Neural progenitor cell (in vitro differentiated cells): ENCODE data around the gene ANO1. TPM values are rescaled to one million over a fixed set of nuclear protein-coding genes. Genes with fewer than 3 reads are reported as not detected.
A peak's percentile ranks its signal among the peaks of the same experiment; 100 is the strongest.

Experiments used
- DNase-seq: peaks from one replicate; pipeline ENCODE4 v3.0.0-alpha.2; 2016; ENCODE audit warnings: low spot score
- H2AFZ ChIP-seq: fragments of 200-600 bp; sonication (generic); replicated peaks from 2 replicates; pipeline ENCODE4 v1.6.1; 2016; ENCODE audit warnings: antibody characterized with exemption
- H3F3A ChIP-seq: fragments of 200-600 bp; sonication (generic); 2 replicates; pipeline ENCODE4 v1.6.1; 2016; ENCODE audit warnings: antibody characterized with exemption, low read depth
- H3K27ac ChIP-seq: fragments of 200-600 bp; sonication (generic); 2 replicates; pipeline ENCODE4 v1.5.1; 2016; ENCODE audit warnings: mild to moderate bottlenecking
- H3K27me3 ChIP-seq: fragments of 200-600 bp; sonication (generic); 2 replicates; pipeline ENCODE4 v1.6.1; 2016; ENCODE audit warnings: mild to moderate bottlenecking, moderate library complexity
- H3K36me3 ChIP-seq: fragments of 200-600 bp; sonication (generic); 2 replicates; pipeline ENCODE4 v1.5.1; 2016
- H3K4me1 ChIP-seq: fragments of 200-600 bp; sonication (generic); 2 replicates; pipeline ENCODE4 v1.6.1; 2016; ENCODE audit warnings: mixed run types
- H3K4me2 ChIP-seq: fragments of 200-600 bp; sonication (generic); 2 replicates; pipeline ENCODE4 v1.6.1; 2016
- H3K4me3 ChIP-seq: fragments of 200-600 bp; sonication (generic); 2 replicates; pipeline ENCODE4 v1.5.1; 2016
- H3K79me2 ChIP-seq: fragments of 200-600 bp; sonication (generic); 2 replicates; pipeline ENCODE4 v1.6.1; 2016; ENCODE audit warnings: low read depth
- H3K9ac ChIP-seq: fragments of 200-600 bp; sonication (generic); 2 replicates; pipeline ENCODE4 v1.6.1; 2016
- H3K9me3 ChIP-seq: fragments of 200-600 bp; sonication (generic); 2 replicates; pipeline ENCODE4 v1.5.1; 2016; ENCODE audit warnings: low read depth
- H4K20me1 ChIP-seq: fragments of 200-600 bp; sonication (generic); 2 replicates; pipeline ENCODE4 v1.6.1; 2016; ENCODE audit warnings: low read depth
- H3K27ac Mint-ChIP-seq: 3 replicates; pipeline ENCODE4 v1.8.0; 2021; ENCODE audit warnings: mixed read lengths
- H3K27me3 Mint-ChIP-seq: 2 replicates; pipeline ENCODE4 v1.8.0; 2022; ENCODE audit warnings: low read depth, mild to moderate bottlenecking, inconsistent platforms, moderate library complexity, mixed read lengths; ENCODE audit not compliant: insufficient read depth
- H3K36me3 Mint-ChIP-seq: 3 replicates; pipeline ENCODE4 v1.8.0; 2021; ENCODE audit warnings: mixed read lengths
- H3K4me1 Mint-ChIP-seq: 3 replicates; pipeline ENCODE4 v1.8.0; 2021; ENCODE audit warnings: mixed read lengths
- H3K4me3 Mint-ChIP-seq: 3 replicates; pipeline ENCODE4 v1.8.0; 2021; ENCODE audit warnings: mild to moderate bottlenecking, moderate library complexity, mixed read lengths
- H3K9me3 Mint-ChIP-seq: 3 replicates; pipeline ENCODE4 v1.8.0; 2020; ENCODE audit warnings: mixed read lengths
- CTCF ChIP-seq: fragments of 200-600 bp; sonication (generic); IDR thresholded peaks from 2 replicates; pipeline ENCODE4 v1.5.1; 2017; ENCODE audit warnings: antibody characterized with exemption, mild to moderate bottlenecking
- EZH2 ChIP-seq: fragments of 200-600 bp; sonication (generic); IDR thresholded peaks from 2 replicates; pipeline ENCODE4 v1.6.1; 2017; ENCODE audit warnings: antibody characterized with exemption, mild to moderate bottlenecking, moderate library complexity
- EZH2phosphoT487 ChIP-seq: fragments of 200-600 bp; sonication (generic); IDR thresholded peaks from 2 replicates; pipeline ENCODE4 v1.6.1; 2017; ENCODE audit warnings: antibody characterized with exemption
- total RNA-seq: library from RNA; depleted of rRNA; stranded (reverse); fragments of >200 nt; gene quantifications from 2 replicates; pipeline ENCODE4 v1.2.3, GENCODE V29; 2015; ENCODE audit warnings: low replicate concordance

The ANO1 gene
- total RNA-seq, 1 donor from 2014 or later: not detected

- H3K9me3 Mint-ChIP-seq: no peaks in the 10 kb centered on the region
- no peak overlapping the region for H3K9ac ChIP-seq
- peaks cover 21% of the 10 kb centered on the region for H3K4me1 Mint-ChIP-seq
- H3K36me3 Mint-ChIP-seq: peaks cover 10% of the 10 kb centered on the region
- H3F3A ChIP-seq: no peaks in the 10 kb centered on the region
- H3K36me3 ChIP-seq: no peaks in the 10 kb centered on the region
- H2AFZ ChIP-seq: peak overlapping the region; percentile 81
- peaks cover 11% of the 10 kb centered on the region for H3K27me3 Mint-ChIP-seq
- H3K4me2 ChIP-seq: peak overlapping the region; percentile 88
- H3K4me1 ChIP-seq: peaks cover 7% of the 10 kb centered on the region
- peak overlapping the region; percentile 95 for H3K4me3 Mint-ChIP-seq
- no peaks in the 10 kb centered on the region for H3K27me3 ChIP-seq
- H3K4me3 ChIP-seq: peak overlapping the region; percentile 71
- H3K27ac Mint-ChIP-seq: no peak overlapping the region
- peaks cover 35% of the 10 kb centered on the region for H4K20me1 ChIP-seq
- no peaks in the 10 kb centered on the region for H3K9me3 ChIP-seq
- peaks cover 29% of the 10 kb centered on the region for H3K79me2 ChIP-seq
- DNase-seq: no peak
- no peak overlapping the region for H3K27ac ChIP-seq
- no peak for TF ChIP-seq EZH2phosphoT487
- TF ChIP-seq CTCF: no peak
- no peak for TF ChIP-seq EZH2
Measured at GRCh38 chr11:70201882-70202861, 124.1 kb downstream of the ANO1 start.

- H3K4me1 Mint-ChIP-seq: peaks cover 21% of the 10 kb centered on the region
- H3K4me3 ChIP-seq: peak within 1 kb of the TSS; percentile 71
- TF ChIP-seq EZH2: no peak
- TF ChIP-seq EZH2phosphoT487: no peak
- no peak for TF ChIP-seq CTCF
- H3K36me3 Mint-ChIP-seq: peaks cover 10% of the 10 kb centered on the region
- peak within 1 kb of the TSS; percentile 78 for H3K9ac ChIP-seq
- no peaks in the 10 kb centered on the region for H3K9me3 ChIP-seq
- peak within 1 kb of the TSS; percentile 37 for H3K27ac Mint-ChIP-seq
- peaks cover 29% of the 10 kb centered on the region for H3K79me2 ChIP-seq
- peak within 1 kb of the TSS; percentile 81 for H2AFZ ChIP-seq
- H3K27me3 ChIP-seq: no peaks in the 10 kb centered on the region
- peak; percentile 96 for DNase-seq
- no peak within 1 kb of the TSS for H3K27ac ChIP-seq
- peaks cover 43% of the 10 kb centered on the region for H4K20me1 ChIP-seq
- no peaks in the 10 kb centered on the region for H3K36me3 ChIP-seq
- peak within 1 kb of the TSS; percentile 88 for H3K4me2 ChIP-seq
- H3K9me3 Mint-ChIP-seq: no peaks in the 10 kb centered on the region
- peaks cover 11% of the 10 kb centered on the region for H3K27me3 Mint-ChIP-seq
- peaks cover 7% of the 10 kb centered on the region for H3K4me1 ChIP-seq
- H3K4me3 Mint-ChIP-seq: peak within 1 kb of the TSS; percentile 95
- H3F3A ChIP-seq: peaks cover under 1% of the 10 kb centered on the region
Measured at GRCh38 chr11:70202920-70203750, 125.0 kb downstream of the ANO1 start, which contains the start of gene FADD. Gene FADD, plus strand, starts transcription at chr11:70203296. Its CDS starts 164 bp downstream, at chr11:70203460.

- Mint-ChIP-seq H3K4me1 (peaks cover 24% of the 10 kb centered on the region), H3K36me3 (peaks cover 16% of the 10 kb centered on the region), H3K27me3 (peaks cover 8% of the 10 kb centered on the region), H3K9me3 (no peaks in the 10 kb centered on the region), H3K27ac (peak overlapping the region; percentile 86), H3K4me3 (peak overlapping the region; percentile 95)
- DNase-seq: peak; percentile 49
- peak overlapping the region; percentile 88 for H3K4me2 ChIP-seq
- no peak overlapping the region for H3K27ac ChIP-seq
- H4K20me1 ChIP-seq: peaks cover 49% of the 10 kb centered on the region
- H3K27me3 ChIP-seq: no peaks in the 10 kb centered on the region
- no peaks in the 10 kb centered on the region for H3K9me3 ChIP-seq
- H3K79me2 ChIP-seq: peaks cover 29% of the 10 kb centered on the region
- H3K36me3 ChIP-seq: no peaks in the 10 kb centered on the region
- peaks cover 7% of the 10 kb centered on the region for H3K4me1 ChIP-seq
- no peak for TF ChIP-seq EZH2
- TF ChIP-seq CTCF: no peak
- TF ChIP-seq EZH2phosphoT487: no peak
- peak overlapping the region; percentile 71 for H3K4me3 ChIP-seq
- peaks cover 5% of the 10 kb centered on the region for H3F3A ChIP-seq
- peak overlapping the region; percentile 78 for H3K9ac ChIP-seq
- H2AFZ ChIP-seq: no peak overlapping the region
Measured at GRCh38 chr11:70203751-70204465, 125.8 kb downstream of the ANO1 start.
